Fibroblast of mammary gland (primary cell): ENCODE data around the gene OSER1.
A peak's percentile ranks its signal among the peaks of the same experiment; 100 is the strongest.

ENCODE experiments used
- DNase-seq: peaks from one replicate; pipeline ENCODE4 v3.0.0-alpha.2; 2010; ENCODE audit warnings: low read depth
- H3K4me3 ChIP-seq: 2 replicates; pipeline ENCODE4 v1.5.1; 2011; ENCODE audit warnings: low read depth, mild to moderate bottlenecking, low read length, moderate library complexity; ENCODE audit not compliant: control insufficient read depth
- CTCF ChIP-seq: conservative IDR thresholded peaks from 2 replicates; pipeline ENCODE4 v1.5.1; 2011; ENCODE audit warnings: low read depth, low read length, inconsistent platforms; ENCODE audit not compliant: control insufficient read depth, insufficient read depth

The OSER1 gene

GRCh38 chr20:44174996-44175765 lies 35.4 kb downstream of the OSER1 start:
- no peak for TF ChIP-seq CTCF
- no peak overlapping the region for H3K4me3 ChIP-seq
- DNase-seq: no peak

- DNase-seq: no peak
- no peak overlapping the region for H3K4me3 ChIP-seq
- TF ChIP-seq CTCF: no peak
These were observed 36.7 kb downstream of the OSER1 start for GRCh38 chr20:44173846-44174245.

- TF ChIP-seq CTCF: no peak
- no peak for DNase-seq
- H3K4me3 ChIP-seq: no peak overlapping the region
These were observed 37.5 kb downstream of the OSER1 start for GRCh38 chr20:44173116-44173515.

GRCh38 chr20:44172572-44172950 lies 38.0 kb downstream of the OSER1 start:
- DNase-seq: no peak
- no peak overlapping the region for H3K4me3 ChIP-seq
- no peak for TF ChIP-seq CTCF

GRCh38 chr20:44171775-44172571 lies 38.6 kb downstream of the OSER1 start:
- no peak overlapping the region for H3K4me3 ChIP-seq
- TF ChIP-seq CTCF: no peak
- no peak for DNase-seq

- TF ChIP-seq CTCF: no peak
- peak; percentile 53 for DNase-seq
- no peak overlapping the region for H3K4me3 ChIP-seq
These were observed 39.7 kb downstream of the OSER1 start for GRCh38 chr20:44170816-44171410.
